ENCODE results near the gene MARCHF11. TPM values are rescaled to one million over a fixed set of nuclear protein-coding genes. Genes with fewer than 3 reads are reported as not detected.

Gene MARCHF11
- total and polyA plus RNA-seq, 2 of the 8 experiments (the other 6 are each of a cell fraction or from before 2014, with no cell fraction given) = 0.27 to 0.82 TPM

- TF ChIP-seq POLR2A (IDR thresholded peaks at IDR 0.05; ENCODE audit: control extremely low read depth in 1 of 2, low read depth in 2 of 2, low read length in 2 of 2) = no peak
- no peak for TF ChIP-seq TEAD4 (IDR thresholded peaks at IDR 0.05; ENCODE audit: low read depth, low read length)
- no peak for TF ChIP-seq SP2 (IDR thresholded peaks at IDR 0.05; ENCODE audit: low read length)
- TF ChIP-seq TCF12 (IDR thresholded peaks at IDR 0.05; ENCODE audit: low read depth, low read length) = no peak
- TF ChIP-seq HDAC6 (IDR thresholded peaks at IDR 0.05; ENCODE audit: low read depth, low read length) = no peak
Measured at GRCh38 chr5:16104961-16105360, 74.6 kb downstream of the MARCHF11 start (continued).

Data from H1 (cell line).